ENCODE results near the gene SRR.

The SRR gene

GRCh38 chr17:2373179-2373578 is 69.4 kb downstream of the SRR start:
- DNase-seq: no peak
